GOT3 (cell line): Measurements from ENCODE around the gene SORCS1.

ENCODE experiments used
- DNase-seq: peaks from one replicate; lab custom pipeline; 2025; ENCODE audit warnings: mixed read lengths; lab: John Stamatoyannopoulos, UW

The SORCS1 gene

DNA sequence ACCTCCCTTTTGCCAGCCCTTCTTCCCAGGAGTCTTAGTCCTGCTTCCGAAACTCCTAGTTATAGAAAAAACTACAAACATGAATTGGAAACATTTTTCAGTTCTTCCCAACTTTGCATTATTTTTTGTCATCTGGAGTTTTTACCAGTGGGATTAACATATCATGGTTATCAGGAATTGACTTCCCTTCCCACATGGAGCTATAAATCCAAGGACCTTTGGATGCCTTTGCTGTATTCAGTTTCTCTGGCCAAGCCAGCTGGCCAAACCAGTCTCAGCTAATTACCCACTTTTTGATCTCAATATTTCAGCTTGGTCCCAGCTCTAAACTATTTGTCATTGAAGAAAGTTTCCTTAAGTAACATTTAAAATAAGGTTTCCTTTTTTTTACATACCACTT, 570.6 kb downstream of the SORCS1 start:
- DNase-seq = no peak

DNA sequence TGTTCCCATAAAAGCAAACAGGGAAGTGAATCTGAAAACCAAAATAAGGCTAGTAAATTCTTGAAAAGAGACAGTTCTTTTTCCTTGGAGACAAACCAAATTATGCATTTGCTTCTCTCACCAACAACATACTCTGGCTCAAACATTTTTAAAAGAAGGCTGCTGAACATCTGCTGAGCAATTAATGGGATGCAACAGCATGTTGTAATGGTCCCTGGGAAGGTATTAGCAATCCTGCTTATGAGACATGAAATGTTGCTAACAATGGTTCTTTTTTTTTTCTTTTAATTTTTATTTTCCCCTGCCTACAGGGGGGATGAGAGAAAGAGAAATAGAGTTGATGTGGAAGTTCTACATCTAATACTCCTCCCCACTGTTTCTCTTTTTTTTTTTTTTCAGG, 572.1 kb downstream of the SORCS1 start:
- DNase-seq = no peak

DNA sequence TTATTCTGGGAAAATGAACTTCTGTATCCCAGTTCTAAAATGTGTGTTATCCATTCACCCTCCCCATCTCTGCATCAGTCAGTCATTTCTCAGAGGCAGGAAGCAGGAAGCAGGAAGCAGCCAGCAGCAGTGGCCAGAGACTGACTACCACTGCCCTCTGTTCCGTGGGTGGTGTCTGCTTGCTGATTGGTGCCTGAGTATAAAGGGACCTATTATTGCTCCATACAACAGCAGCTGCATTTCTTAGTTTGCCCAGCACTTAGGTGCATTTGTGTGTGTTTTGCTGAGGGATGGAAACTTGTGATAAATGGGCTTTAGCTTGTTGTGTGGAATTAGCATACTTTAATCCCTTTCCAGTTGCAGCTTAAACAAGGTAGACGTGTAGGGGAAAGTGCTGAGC, 582.2 kb downstream of the SORCS1 start:
- no peak for DNase-seq

DNA sequence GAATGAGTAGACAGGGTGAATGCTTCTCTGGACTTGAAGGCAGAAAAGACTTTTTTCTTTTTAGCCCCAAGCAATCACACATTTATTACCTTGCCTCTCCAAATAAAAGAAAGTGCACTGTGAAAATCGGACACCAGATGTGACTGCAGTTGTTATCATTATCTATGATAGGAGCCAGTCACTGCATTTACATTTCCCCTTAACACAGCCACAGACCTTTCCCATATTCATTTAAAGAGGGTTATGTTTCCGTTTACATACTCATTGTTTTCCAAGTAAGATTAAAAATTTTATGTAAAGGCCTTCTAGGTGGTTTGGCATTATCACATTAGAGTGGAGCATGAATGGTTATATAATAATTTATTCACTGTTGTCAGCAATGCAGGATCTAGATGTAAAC, 586.8 kb downstream of the SORCS1 start:
- no peak for DNase-seq

DNA sequence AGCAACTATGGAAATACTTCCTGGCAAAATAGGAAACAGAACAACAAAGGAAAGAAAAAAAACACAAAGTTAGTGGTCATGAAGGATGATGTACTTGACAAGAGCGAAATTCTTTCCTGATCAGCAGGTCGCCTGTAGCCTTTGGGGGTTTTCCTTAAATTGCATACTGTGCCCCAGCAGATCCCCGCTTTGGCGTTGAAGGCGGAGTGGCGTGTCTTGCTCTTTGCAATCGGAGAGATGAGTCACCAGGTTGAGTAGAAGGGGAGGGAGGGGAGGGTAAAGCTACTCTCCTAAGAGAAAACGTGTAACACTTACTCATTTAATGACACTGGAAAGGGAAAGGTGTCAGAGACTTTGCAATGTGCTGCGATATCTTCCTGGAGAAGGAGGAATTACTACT, 587.2 kb downstream of the SORCS1 start:
- DNase-seq = no peak

DNA sequence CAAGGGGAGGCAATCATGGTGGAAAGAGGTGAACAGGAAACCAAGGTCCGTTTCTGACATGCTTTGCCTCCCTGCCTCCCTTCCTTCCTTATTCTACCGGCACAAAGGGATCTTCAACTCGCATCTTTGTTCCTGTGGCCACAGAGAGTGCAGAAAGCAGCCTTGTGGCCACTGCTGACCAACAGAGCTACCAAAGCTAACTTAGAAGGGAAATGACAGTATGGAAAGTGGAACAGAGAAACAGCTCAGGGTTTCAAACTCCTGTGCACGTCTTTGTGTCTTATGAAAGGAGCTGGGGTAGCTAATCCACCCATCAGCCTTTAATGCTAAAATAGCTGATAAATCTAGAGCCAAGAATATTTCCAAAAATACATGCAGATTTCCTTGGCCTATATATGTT, 588.0 kb downstream of the SORCS1 start:
- no peak for DNase-seq

DNA sequence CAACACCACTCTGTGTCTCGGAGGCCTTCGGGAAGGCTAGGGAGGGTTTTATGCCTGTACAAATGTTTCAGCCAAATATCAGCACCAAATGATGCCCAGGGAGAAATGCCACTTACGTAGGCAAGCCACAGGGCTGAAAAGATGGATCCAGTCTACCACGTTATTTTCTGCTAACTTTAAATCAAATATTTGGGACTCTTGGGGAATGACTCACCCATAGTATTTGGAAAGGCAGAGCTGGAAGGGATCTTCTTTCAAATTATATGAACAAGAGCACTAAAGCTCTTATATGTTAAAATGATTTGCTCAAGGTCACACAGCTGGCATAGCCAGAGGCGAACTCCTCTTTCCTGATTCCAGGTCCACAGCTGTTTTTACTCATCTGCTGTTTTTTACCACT, 591.4 kb downstream of the SORCS1 start:
- no peak for DNase-seq

DNA sequence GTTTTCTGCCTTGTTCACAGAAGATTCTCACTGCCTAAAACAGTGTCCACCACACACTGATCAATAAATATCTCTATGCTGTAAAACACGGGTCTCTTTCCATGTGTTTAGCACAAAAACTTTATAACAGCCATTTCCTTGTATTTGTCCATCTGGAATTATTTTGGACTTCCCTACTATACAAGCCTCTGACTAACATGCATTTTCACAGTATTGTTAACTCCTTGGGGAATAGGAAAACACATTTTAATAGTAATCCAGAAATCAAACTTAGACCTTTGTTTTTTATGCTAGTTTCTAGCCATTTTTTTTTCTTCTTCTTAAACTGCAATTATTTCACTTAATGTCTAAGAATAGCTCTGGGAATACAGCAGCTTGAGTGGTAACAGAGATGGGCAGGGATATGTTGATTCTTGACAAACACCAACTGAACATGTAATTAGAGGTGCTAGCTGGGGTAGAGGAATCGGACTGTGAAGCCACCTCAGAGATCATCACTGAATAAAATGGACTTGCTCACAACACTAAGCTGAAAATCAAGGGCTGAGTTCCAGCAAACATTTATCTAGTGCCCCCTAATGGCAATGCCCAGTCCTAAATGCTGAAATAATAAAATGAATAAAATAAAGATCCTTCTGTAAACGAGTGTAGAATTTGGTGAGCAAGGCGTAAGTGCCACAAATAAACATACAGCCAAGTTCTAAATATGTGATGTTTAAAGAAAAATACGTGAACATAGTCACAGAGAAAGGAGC, 593.1 kb downstream of the SORCS1 start:
- DNase-seq = no peak

DNA sequence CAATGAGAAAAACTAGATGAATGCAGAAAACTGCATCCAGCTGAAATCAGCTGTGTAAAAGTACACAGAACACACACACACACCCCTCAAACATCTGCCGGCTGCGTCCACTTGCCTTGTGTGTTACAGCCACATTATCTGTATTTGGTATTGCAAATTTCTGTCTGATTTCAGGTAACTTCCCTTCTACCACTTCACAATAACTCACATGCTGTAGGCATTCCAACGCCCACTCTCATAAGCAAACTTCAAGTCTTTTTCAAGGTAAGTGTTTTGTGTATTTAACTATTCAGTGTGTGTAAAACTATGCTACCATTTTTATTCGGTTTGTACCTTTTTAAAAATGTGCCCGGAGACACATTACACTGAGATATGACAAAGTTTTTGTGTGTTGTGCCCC, 594.2 kb downstream of the SORCS1 start:
- no peak for DNase-seq

DNA sequence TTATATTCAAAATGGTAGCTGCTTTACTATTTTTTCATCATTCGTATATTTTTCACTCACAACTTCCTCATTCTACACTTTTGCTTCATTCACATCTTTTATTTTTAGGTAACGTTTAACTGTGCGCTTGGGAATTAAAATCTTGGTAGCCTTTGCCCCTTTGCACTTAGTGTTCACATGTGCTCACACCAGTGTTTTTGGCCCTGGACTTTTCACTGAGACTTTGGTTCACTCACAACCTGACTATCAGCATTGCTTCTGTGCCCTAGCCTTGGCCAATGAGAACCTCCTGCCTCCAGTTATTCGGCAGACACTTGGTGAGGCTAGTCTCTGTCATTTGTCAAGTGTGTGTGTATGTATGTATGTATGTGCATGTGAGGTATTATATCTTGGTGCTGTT, 596.9 kb downstream of the SORCS1 start:
- no peak for DNase-seq

DNA sequence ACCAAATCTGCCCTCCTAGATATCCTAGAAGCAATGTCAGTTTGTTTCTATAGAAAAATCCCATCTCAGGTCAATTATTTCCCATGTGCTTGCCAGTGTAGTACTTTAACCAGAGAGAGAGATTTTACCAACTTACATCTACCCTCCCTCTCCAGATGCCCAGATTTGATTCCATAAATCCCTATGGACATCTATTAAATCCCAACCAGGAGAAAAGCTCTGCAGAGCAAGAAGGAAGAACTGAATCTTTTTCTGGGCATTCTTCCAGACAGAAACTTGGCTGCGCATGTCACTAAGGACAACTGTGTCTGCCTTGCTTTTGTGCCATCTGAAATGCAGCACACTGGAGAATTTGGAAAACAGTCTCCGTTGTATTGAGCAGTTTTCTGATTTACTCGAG, 597.6 kb downstream of the SORCS1 start:
- no peak for DNase-seq

DNA sequence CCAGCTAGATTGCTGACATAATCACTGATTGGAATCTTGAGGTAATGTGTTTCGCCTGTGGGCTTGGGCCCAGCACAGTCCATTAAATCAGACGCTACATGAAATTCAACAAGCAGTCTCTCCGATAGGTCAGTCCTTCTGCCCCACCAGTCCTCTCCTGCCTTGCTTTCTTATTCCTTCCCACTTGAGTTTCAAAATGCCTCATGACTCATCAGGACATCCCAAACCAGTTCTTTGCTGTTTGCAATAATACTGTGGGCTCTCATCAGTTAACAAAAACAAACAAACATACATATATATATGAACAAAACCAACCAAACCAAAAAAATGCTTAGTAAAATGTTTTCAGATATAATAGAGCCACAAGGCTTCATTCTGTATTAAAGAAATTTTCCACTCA, 599.0 kb downstream of the SORCS1 start:
- DNase-seq = no peak

DNA sequence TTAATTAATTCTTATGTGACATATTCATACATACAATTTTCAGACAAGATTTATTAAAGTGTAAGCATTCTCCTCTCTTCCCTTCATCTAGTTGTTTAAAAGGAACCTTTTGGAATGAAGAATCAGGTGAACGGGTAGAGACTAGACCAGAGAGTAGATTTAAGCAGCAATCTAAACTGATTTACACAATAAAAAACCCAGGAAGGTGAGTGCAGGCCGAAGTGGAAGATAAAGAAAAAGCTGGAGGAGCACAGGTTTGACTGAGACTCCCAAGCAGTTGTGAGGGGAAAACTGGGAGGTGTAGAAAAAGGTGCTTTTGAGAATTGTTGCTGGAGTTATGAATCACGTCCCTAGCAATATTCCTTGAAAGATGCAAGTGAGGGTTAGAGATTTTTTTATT, 601.1 kb downstream of the SORCS1 start:
- DNase-seq = no peak

DNA sequence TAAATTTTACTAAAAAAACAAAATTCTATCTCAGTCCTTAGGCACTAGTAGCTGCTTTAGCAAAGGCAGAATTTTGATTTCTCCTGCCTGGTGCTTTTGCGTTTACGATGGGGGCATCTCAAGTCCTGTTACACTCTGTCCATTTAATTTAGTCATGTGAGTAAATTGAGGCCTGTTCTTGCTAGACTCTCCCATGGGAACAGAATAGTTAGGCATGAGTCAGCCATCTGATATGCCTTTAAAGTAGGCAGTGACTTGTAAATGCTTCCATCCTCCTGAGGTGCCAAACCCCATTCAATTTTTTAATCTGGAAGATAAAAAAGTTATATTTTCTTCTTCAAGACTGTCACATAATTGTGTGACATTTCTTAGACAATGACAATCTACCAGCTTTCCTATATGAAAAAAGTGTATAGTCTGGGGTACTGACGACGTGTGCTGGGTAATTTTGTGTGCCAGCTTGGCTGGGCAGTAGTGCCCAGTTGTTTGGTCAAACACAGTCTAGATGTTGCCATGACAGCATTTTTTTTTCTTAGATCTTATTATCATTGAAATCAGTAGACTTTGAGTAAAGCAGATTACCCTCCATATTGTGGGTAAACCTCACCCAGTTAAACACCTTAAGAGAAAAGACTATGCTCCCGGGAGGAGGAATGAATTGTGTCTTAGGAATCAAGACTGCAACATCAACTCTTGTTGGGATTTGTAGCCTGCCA, 603.4 kb downstream of the SORCS1 start:
- no peak for DNase-seq

DNA sequence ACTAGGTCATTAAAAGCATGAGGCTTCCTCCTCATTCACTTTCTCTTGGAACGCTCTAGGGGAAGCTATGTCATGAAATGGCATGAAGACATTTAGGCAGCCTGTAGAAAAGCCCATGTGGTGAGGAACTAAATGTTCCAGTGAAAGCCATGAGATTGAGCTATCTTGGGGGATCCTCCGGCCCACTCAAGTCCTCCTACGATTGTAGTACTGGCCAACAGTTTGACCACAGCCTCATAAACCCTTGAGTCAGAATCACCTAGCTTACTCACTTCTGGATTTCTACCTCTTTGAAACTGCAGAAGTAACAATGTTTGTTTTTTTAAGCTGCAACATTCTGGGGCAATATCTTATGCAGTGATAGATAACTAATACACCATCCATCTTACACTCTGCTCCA, 605.1 kb downstream of the SORCS1 start:
- DNase-seq = no peak

DNA sequence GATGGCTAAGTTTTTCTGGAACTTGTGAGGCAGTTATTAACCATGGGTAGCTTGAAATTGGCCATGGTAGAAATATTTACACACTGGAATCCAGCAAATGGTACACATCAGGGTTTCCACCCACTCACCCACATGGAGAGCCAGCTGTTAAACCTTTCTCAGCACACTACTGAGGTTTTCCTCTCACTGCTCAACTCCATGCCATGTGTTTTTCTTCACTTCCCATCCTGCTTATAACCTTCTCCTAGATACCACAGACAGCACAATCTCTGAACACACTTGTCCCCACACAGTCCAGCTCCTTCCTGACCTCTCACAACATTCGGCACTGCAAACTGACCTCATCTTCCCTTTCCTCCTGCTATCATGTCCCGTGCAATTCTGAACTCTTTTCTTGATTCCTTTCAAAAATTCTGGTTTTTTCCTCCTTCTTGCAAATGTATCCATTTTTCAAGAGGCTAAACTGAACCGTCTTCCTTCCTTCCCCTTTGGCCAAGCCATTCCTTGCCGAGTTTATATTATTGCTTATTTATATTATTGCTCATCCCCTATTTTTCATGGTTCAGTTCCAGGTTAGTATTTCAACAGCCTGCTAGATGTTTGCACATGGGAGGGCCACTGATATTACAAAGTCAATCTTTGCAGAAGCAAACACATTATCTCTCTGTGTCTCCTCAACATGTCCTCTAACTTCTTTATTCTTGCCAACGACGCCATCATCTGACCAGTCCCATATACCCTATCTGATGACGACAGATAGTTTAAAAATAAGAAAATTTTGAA, 606.4 kb downstream of the SORCS1 start:
- no peak for DNase-seq

DNA sequence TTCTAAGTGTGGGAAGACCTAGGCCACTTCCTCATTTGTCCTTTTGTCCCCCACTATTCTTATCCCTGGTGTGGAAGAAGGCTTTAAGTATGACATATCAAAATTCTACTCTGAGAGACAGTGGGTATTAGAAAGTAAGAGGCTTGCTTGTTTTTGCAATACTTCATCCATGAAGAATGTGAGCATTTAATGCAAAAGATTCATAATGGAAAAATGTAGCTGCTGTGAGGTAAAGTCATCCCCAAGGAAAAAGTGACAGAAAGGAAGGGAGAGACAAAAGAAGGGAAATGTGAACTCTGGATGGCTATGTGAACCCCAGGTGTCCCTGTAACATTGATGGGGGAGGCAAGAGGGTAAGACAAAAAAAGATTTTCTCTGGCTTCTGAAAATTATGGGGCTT, 607.5 kb downstream of the SORCS1 start:
- DNase-seq = no peak

DNA sequence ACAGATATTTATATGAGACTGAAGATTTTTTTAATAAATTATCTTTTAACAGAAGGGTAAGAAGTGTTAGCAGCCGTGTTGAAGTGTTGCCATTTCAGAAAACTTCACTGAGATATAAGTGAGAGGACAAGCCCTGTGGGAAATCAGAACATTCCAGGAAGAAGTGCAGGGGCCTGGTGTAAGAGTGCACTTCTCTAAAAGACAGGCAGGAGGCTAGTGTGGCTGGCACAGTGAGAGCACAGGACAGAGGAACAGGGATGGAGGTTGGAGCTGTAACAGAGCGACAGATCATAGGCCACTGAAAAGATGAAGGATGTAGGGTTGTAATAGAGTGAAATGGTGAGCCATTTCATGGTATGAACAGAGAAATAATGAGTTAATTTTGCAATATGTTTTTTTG, 608.9 kb downstream of the SORCS1 start:
- no peak for DNase-seq

DNA sequence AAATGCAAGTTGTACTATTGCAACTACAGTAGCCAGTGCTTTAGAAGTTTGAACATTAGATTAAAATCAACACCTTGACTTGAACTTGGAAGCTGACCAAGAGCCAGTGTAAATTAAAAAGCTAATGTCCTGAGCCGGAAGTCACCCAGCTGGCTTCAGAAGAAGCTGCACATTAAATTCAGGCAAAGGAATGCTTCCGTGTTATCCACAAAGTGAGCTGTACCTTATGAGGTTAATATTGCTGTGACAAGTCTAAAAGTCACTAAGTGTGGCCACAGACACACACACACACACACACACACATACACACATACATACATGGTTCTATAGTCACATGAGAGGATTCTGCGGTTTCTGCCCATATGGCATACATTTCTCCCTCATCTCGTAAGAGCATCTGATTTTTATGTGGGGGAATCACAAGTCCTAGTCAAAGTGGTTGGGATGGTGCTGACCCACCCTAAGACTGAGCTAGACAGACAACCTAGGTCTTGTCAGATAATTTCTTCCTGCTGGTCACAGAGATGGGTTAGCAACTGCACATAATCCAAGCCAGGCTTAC, 612.9 kb downstream of the SORCS1 start:
- DNase-seq = no peak

DNA sequence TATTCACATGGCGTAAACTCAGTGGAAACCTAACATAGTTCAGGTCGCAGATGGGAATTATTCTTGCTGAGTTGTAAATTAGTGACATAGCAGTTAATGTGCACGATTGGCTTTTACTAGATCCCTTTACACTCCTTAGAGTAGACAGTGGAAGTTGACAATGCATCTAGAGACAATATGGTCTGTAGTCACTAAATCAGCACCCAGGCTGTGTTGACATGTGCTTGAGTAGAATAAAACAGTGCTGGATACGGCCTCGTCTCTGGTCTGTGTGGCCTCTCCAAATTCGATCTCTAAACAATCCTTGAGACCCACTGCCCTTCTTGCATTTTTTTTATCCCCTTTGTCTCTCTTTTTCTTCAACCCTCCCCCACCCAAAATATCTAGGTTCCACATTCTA, 615.7 kb downstream of the SORCS1 start:
- no peak for DNase-seq

DNA sequence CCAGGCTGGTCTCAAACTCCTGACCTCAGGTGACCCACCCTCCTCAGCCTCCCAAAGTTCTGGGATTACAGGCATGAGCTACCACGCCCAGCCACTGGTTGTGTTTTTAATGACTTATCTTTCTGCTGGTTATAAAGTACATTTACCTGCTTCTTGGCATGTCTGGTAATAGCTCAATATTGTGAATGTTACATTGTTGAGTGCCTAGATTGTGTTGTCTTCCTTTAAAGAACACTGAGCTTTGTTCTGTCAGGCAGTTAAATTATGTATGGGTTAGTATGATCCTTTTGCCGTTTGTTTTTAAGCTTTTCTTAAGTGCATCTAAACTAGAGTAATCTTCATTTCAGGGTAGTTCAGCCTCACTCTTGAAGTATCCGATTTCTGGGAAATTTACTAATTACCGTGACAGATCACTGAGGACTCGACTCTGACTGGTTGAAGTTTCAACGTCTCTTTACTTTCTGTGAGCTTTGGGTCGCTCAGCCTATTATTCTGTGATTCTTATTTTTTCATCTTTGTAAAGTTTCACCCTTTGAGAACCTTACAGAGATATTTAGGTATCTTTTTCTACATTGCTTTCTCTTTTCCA, 617.4 kb downstream of the SORCS1 start:
- no peak for DNase-seq

DNA sequence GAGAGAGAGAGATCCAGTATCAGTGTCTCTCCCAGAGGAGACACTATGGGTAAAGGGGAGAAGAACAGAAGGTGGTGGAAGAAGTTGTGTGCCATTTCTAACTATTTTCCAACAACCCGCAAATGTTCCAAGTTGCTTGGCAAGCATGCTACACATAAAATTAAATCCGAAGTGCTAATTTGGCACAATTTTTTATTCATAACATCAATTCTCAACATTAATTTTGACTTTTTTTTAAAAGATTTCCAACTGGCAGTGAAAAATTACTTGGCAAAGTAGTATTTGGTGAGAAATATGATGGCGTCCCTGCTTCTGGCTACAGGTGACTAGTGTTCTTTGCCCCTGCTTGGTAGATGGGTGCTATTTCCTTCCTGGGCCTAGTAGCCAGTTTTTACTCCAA, 622.0 kb downstream of the SORCS1 start:
- no peak for DNase-seq
